ENCODE results near the gene EXOC1. TPM values are rescaled to one million over a fixed set of nuclear protein-coding genes. Genes with fewer than 3 reads are reported as not detected.

Gene EXOC1
- total and polyA plus RNA-seq, 2 of the 4 experiments (the other 2 are of a cell fraction), result 19.9 to 49.5 TPM

DNA sequence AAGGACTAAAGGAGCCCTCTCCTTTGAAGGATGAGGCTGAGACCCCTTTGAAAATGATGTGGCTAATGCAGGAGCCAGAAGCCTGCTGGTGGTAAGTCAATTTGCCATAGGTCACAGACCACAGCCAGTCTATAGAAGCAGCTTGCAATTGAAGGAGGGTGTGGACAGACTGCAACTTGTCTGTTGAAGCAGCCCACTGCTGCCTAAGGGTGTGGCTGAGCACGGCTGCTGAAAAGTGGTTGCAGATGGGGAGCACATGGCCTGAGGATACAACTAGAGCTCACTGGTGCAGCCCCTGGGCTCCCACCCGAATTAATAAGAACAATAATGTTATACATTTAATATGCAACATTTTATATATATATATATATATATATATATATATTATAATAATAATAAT, 45.3 kb upstream of the EXOC1 start:
- H4K8ac ChIP-seq (ENCODE audit: low read depth in 2 of 2, low read length in 2 of 2), result no peak overlapping the region
- no peaks in the 10 kb centered on the region for H4K20me1 ChIP-seq (ENCODE audit: insufficient read depth, low read length)
- H3K23ac ChIP-seq (ENCODE audit: low read depth, low read length), result no peak overlapping the region
- peaks cover 2% of the 10 kb centered on the region; the same call in 1 of the 2 replicates for H3K27me3 ChIP-seq (ENCODE audit: control insufficient read depth, insufficient read depth, low read length)
- H3K4me3 ChIP-seq (ENCODE audit: insufficient read depth, low read depth, low read length), result no peak overlapping the region
- TF ChIP-seq, protein P1, sequence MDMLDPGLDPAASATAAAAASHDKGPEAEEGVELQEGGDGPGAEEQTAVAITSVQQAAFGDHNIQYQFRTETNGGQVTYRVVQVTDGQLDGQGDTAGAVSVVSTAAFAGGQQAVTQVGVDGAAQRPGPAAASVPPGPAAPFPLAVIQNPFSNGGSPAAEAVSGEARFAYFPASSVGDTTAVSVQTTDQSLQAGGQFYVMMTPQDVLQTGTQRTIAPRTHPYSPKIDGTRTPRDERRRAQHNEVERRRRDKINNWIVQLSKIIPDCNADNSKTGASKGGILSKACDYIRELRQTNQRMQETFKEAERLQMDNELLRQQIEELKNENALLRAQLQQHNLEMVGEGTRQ (IDR thresholded peaks at IDR 0.05; ENCODE audit: low read depth, low read length), result no peak
- no peak for TF ChIP-seq FOS (IDR thresholded peaks at IDR 0.05; ENCODE audit: low read depth, low read length)
- TF ChIP-seq MAFK (IDR thresholded peaks at IDR 0.05; ENCODE audit: low read depth, low read length), result no peak
- no peak for TF ChIP-seq RFX5 (IDR thresholded peaks at IDR 0.05; ENCODE audit: low read depth, low read length)
- TF ChIP-seq BHLHE40 (IDR thresholded peaks at IDR 0.05; ENCODE audit: low read depth, low read length), result no peak
- no peak for TF ChIP-seq POLR2A (IDR thresholded peaks at IDR 0.05; ENCODE audit: low read depth, low read length)
- TF ChIP-seq RAD21 (IDR thresholded peaks at IDR 0.05; ENCODE audit: low read length), result no peak
- TF ChIP-seq RCOR1 (IDR thresholded peaks at IDR 0.05; ENCODE audit: insufficient replicate concordance, low read length), result no peak
- TF ChIP-seq, protein P2, sequence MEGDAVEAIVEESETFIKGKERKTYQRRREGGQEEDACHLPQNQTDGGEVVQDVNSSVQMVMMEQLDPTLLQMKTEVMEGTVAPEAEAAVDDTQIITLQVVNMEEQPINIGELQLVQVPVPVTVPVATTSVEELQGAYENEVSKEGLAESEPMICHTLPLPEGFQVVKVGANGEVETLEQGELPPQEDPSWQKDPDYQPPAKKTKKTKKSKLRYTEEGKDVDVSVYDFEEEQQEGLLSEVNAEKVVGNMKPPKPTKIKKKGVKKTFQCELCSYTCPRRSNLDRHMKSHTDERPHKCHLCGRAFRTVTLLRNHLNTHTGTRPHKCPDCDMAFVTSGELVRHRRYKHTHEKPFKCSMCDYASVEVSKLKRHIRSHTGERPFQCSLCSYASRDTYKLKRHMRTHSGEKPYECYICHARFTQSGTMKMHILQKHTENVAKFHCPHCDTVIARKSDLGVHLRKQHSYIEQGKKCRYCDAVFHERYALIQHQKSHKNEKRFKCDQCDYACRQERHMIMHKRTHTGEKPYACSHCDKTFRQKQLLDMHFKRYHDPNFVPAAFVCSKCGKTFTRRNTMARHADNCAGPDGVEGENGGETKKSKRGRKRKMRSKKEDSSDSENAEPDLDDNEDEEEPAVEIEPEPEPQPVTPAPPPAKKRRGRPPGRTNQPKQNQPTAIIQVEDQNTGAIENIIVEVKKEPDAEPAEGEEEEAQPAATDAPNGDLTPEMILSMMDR (conservative IDR thresholded peaks at IDR 0.05; ENCODE audit: low read depth, low read length), result no peak
- no peak for TF ChIP-seq MAZ (IDR thresholded peaks at IDR 0.05; ENCODE audit: borderline replicate concordance, low read depth, low read length)
- TF ChIP-seq CHD1 (IDR thresholded peaks at IDR 0.05; ENCODE audit: low read depth, low read length), result no peak
- no peak for TF ChIP-seq ELK1 (IDR thresholded peaks at IDR 0.05; ENCODE audit: borderline replicate concordance, low read depth, low read length)
- no peak for TF ChIP-seq CEBPB (IDR thresholded peaks at IDR 0.05; ENCODE audit: low read depth, low read length)
- no peak for TF ChIP-seq MXI1 (IDR thresholded peaks at IDR 0.05; ENCODE audit: borderline replicate concordance, low read depth, low read length)
- TF ChIP-seq NFE2L2 (IDR thresholded peaks at IDR 0.05; ENCODE audit: low read depth, low read length), result no peak
- ATAC-seq (ENCODE audit: low read depth) (no peak), DNase-seq (no peak)
- no peaks in the 10 kb centered on the region for H3K9me3 ChIP-seq (ENCODE audit: control insufficient read depth, insufficient read depth, low read length)
- no peak overlapping the region for H3K18ac ChIP-seq (ENCODE audit: low read depth, low read length)
- in situ Hi-C loops (cut with MboI; ENCODE audit: low sequenced_read_pairs) (no loop called here), dilution Hi-C loops (cut with HindIII; ENCODE audit: low sequenced_read_pairs, unreplicated experiment) (no loop called here), intact Hi-C loops (cut with micrococcal nuclease) (no loop called here)
- H3K14ac ChIP-seq (replicated peaks; ENCODE audit: low read depth, low read length), result no peak overlapping the region
- no peak overlapping the region for H3K27ac ChIP-seq (ENCODE audit: insufficient read depth, low read length)
- CTCF ChIA-PET, result no interaction called here
- no peak overlapping the region for H3K4ac ChIP-seq (ENCODE audit: low read depth, low read length)
- no peak overlapping the region for H4K5ac ChIP-seq (ENCODE audit: low read depth, low read length)
- no peak overlapping the region for H3K4me2 ChIP-seq (ENCODE audit: low read depth, low read length)
- H2BK120ac ChIP-seq (ENCODE audit: low read depth, low read length), result no peak overlapping the region
- H3K9ac ChIP-seq (ENCODE audit: low read depth, low read length), result no peak overlapping the region
- H3K9me1 ChIP-seq (ENCODE audit: insufficient read depth, low read length), result no peaks in the 10 kb centered on the region
- H2AK5ac ChIP-seq (ENCODE audit: low read depth, low read length), result no peak overlapping the region
- POLR2A ChIA-PET (ENCODE audit: unreplicated experiment), result no interaction called here
- H3K56ac ChIP-seq (ENCODE audit: extremely low read depth, insufficient read depth, low read length), result no peak overlapping the region
- H3K4me1 ChIP-seq (ENCODE audit: control insufficient read depth, insufficient read depth, low read length), result no peaks in the 10 kb centered on the region
- H2AFZ ChIP-seq (replicated peaks; ENCODE audit: low read length, poor library complexity), result no peak overlapping the region
- H3K36me3 ChIP-seq (ENCODE audit: control insufficient read depth, insufficient read depth, low read length), result no peaks in the 10 kb centered on the region
- no CpG with 5 or more reads among the region's 2 CpGs for WGBS, 2 experiments (ENCODE audit: extremely low coverage in 2 of 2, insufficient read length in 1 of 2)
- H2BK20ac ChIP-seq (ENCODE audit: low read depth, low read length), result no peak overlapping the region
- BruUV-seq (replicated peaks), result no TSS peak
- H2AK9ac ChIP-seq (replicated peaks; ENCODE audit: low read depth, low read length, poor library complexity), result no peak overlapping the region
- no peaks in the 10 kb centered on the region for H3K79me1 ChIP-seq (ENCODE audit: low read depth in 1 of 2, low read length in 2 of 2)
- H2BK5ac ChIP-seq (ENCODE audit: low read depth, low read length, poor library complexity, severe bottlenecking), result no peak overlapping the region
- no peak overlapping the region for H2BK15ac ChIP-seq (ENCODE audit: low read depth, low read length)
- no peak overlapping the region for H4K91ac ChIP-seq (ENCODE audit: insufficient read depth, low read depth, low read length)
